Measurements from ENCODE around the gene FOXP2.
"Not testable (repeated sequence)": the region's sequence is repeated elsewhere in the genome, so short reads cannot be mapped to it uniquely, and the experiment has no call there.

Gene FOXP2

GRCh38 chr7:114444196-114444595, 29.6 kb downstream of the FOXP2 start:
- H3K36me3 Mint-ChIP-seq: no peaks in the 10 kb centered on the region
- no peaks in the 10 kb centered on the region for H3K27me3 Mint-ChIP-seq
- H3K4me1 Mint-ChIP-seq: no peaks in the 10 kb centered on the region
- H3K27ac Mint-ChIP-seq: no peak overlapping the region
- H3K4me3 Mint-ChIP-seq: no peak overlapping the region
- no peaks in the 10 kb centered on the region for H3K9me3 Mint-ChIP-seq

GRCh38 chr7:114450431-114450830, 35.8 kb downstream of the FOXP2 start:
- no peaks in the 10 kb centered on the region for H3K27me3 Mint-ChIP-seq
- no peak overlapping the region for H3K4me3 Mint-ChIP-seq
- H3K27ac Mint-ChIP-seq: no peak overlapping the region
- H3K9me3 Mint-ChIP-seq: no peaks in the 10 kb centered on the region
- no peaks in the 10 kb centered on the region for H3K36me3 Mint-ChIP-seq
- H3K4me1 Mint-ChIP-seq: no peaks in the 10 kb centered on the region

- Mint-ChIP-seq H3K9me3 (no peaks in the 10 kb centered on the region), H3K4me1 (no peaks in the 10 kb centered on the region), H3K27me3 (no peaks in the 10 kb centered on the region), H3K4me3 (no peak overlapping the region), H3K36me3 (no peaks in the 10 kb centered on the region), H3K27ac (no peak overlapping the region)
Observed at GRCh38 chr7:114459574-114459973, 45.0 kb downstream of the FOXP2 start.

GRCh38 chr7:114460021-114460420, 45.4 kb downstream of the FOXP2 start:
- Mint-ChIP-seq H3K36me3 (no peaks in the 10 kb centered on the region), H3K27ac (no peak overlapping the region), H3K4me1 (no peaks in the 10 kb centered on the region), H3K4me3 (no peak overlapping the region), H3K27me3 (no peaks in the 10 kb centered on the region), H3K9me3 (no peaks in the 10 kb centered on the region)

GRCh38 chr7:114466917-114467316, 52.3 kb downstream of the FOXP2 start:
- Mint-ChIP-seq H3K4me1 (no peaks in the 10 kb centered on the region), H3K9me3 (no peaks in the 10 kb centered on the region), H3K36me3 (no peaks in the 10 kb centered on the region), H3K27me3 (no peaks in the 10 kb centered on the region), H3K27ac (no peak overlapping the region), H3K4me3 (no peak overlapping the region)

- no peak overlapping the region for H3K27ac Mint-ChIP-seq
- no peaks in the 10 kb centered on the region for H3K4me1 Mint-ChIP-seq
- H3K9me3 Mint-ChIP-seq: no peaks in the 10 kb centered on the region
- H3K36me3 Mint-ChIP-seq: no peaks in the 10 kb centered on the region
- no peak overlapping the region for H3K4me3 Mint-ChIP-seq
- no peaks in the 10 kb centered on the region for H3K27me3 Mint-ChIP-seq
Observed at GRCh38 chr7:114468844-114469243, 54.2 kb downstream of the FOXP2 start.

- Mint-ChIP-seq H3K9me3 (no peaks in the 10 kb centered on the region), H3K4me3 (no peak overlapping the region), H3K27me3 (no peaks in the 10 kb centered on the region), H3K4me1 (no peaks in the 10 kb centered on the region), H3K36me3 (no peaks in the 10 kb centered on the region), H3K27ac (no peak overlapping the region)
Observed at GRCh38 chr7:114472896-114473512, 58.4 kb downstream of the FOXP2 start.

- H3K36me3 Mint-ChIP-seq: no peaks in the 10 kb centered on the region
- H3K9me3 Mint-ChIP-seq: no peaks in the 10 kb centered on the region
- H3K27me3 Mint-ChIP-seq: no peaks in the 10 kb centered on the region
- H3K27ac Mint-ChIP-seq: no peak overlapping the region
- H3K4me1 Mint-ChIP-seq: no peaks in the 10 kb centered on the region
- H3K4me3 Mint-ChIP-seq: no peak overlapping the region
Observed at GRCh38 chr7:114478384-114478783, 63.8 kb downstream of the FOXP2 start.

GRCh38 chr7:114481999-114482398, 67.4 kb downstream of the FOXP2 start:
- Mint-ChIP-seq H3K27ac (no peak overlapping the region), H3K27me3 (no peaks in the 10 kb centered on the region), H3K9me3 (peaks cover 4% of the 10 kb centered on the region), H3K4me3 (no peak overlapping the region), H3K4me1 (no peaks in the 10 kb centered on the region), H3K36me3 (no peaks in the 10 kb centered on the region)

GRCh38 chr7:114484226-114484625, 69.6 kb downstream of the FOXP2 start:
- H3K4me1 Mint-ChIP-seq: no peaks in the 10 kb centered on the region
- no peak overlapping the region for H3K4me3 Mint-ChIP-seq
- no peaks in the 10 kb centered on the region for H3K36me3 Mint-ChIP-seq
- no peaks in the 10 kb centered on the region for H3K27me3 Mint-ChIP-seq
- no peak overlapping the region for H3K27ac Mint-ChIP-seq
- peaks cover 12% of the 10 kb centered on the region for H3K9me3 Mint-ChIP-seq

- Mint-ChIP-seq H3K36me3 (no peaks in the 10 kb centered on the region), H3K4me1 (no peaks in the 10 kb centered on the region)
Observed at GRCh38 chr7:114487174-114487573, 72.6 kb downstream of the FOXP2 start.

GRCh38 chr7:114488696-114489095, 74.1 kb downstream of the FOXP2 start:
- Mint-ChIP-seq H3K27ac (no peak overlapping the region), H3K9me3 (peaks cover 16% of the 10 kb centered on the region), H3K27me3 (no peaks in the 10 kb centered on the region), H3K4me3 (no peak overlapping the region), H3K4me1 (no peaks in the 10 kb centered on the region), H3K36me3 (no peaks in the 10 kb centered on the region)

More at GRCh38 chr7:114487174-114487573, 72.6 kb downstream of the FOXP2 start:
- H3K4me3 Mint-ChIP-seq: no peak overlapping the region
- H3K9me3 Mint-ChIP-seq: peaks cover 16% of the 10 kb centered on the region
- H3K27ac Mint-ChIP-seq: no peak overlapping the region
- H3K27me3 Mint-ChIP-seq: no peaks in the 10 kb centered on the region

- not testable (repeated sequence) for H3K27ac Mint-ChIP-seq, H3K9me3 Mint-ChIP-seq, H3K36me3 Mint-ChIP-seq, H3K27me3 Mint-ChIP-seq, H3K4me3 Mint-ChIP-seq, H3K4me1 Mint-ChIP-seq
Observed at GRCh38 chr7:114497491-114497890, 82.9 kb downstream of the FOXP2 start.

GRCh38 chr7:114502454-114503254, 88.0 kb downstream of the FOXP2 start:
- H3K4me3 Mint-ChIP-seq: no peak overlapping the region
- no peaks in the 10 kb centered on the region for H3K27me3 Mint-ChIP-seq
- no peak overlapping the region for H3K27ac Mint-ChIP-seq

GRCh38 chr7:114504586-114504985, 90.0 kb downstream of the FOXP2 start:
- no peaks in the 10 kb centered on the region for H3K27me3 Mint-ChIP-seq
- no peak overlapping the region for H3K27ac Mint-ChIP-seq
- no peaks in the 10 kb centered on the region for H3K9me3 Mint-ChIP-seq
- no peak overlapping the region for H3K4me3 Mint-ChIP-seq
- H3K36me3 Mint-ChIP-seq: no peaks in the 10 kb centered on the region
- no peaks in the 10 kb centered on the region for H3K4me1 Mint-ChIP-seq

More at GRCh38 chr7:114502454-114503254, 88.0 kb downstream of the FOXP2 start:
- no peaks in the 10 kb centered on the region for H3K9me3 Mint-ChIP-seq
- H3K36me3 Mint-ChIP-seq: no peaks in the 10 kb centered on the region
- no peaks in the 10 kb centered on the region for H3K4me1 Mint-ChIP-seq

- Mint-ChIP-seq H3K9me3 (no peaks in the 10 kb centered on the region), H3K27me3 (no peaks in the 10 kb centered on the region), H3K36me3 (no peaks in the 10 kb centered on the region), H3K4me3 (no peak overlapping the region), H3K4me1 (no peaks in the 10 kb centered on the region), H3K27ac (no peak overlapping the region)
Observed at GRCh38 chr7:114507381-114507780, 92.8 kb downstream of the FOXP2 start.

Data from activated naive CD4-positive, alpha-beta T cell treated with anti-CD3 and anti-CD28 coated beads, Interleukin-2, amount 50 U/mL, for 24 hours (primary cell).